Measurements from ENCODE around the gene CAMKMT. TPM values are rescaled to one million over a fixed set of nuclear protein-coding genes. Genes with fewer than 3 reads are reported as not detected.

CAMKMT gene
- total RNA-seq, 4 donors from 2014 or later, result 4.5 to 57.9 (median 15.4) TPM

GRCh38 chr2:44680424-44680971, 318.8 kb downstream of the CAMKMT start:
- WGBS, 2 donors (ENCODE audit: low coverage in 1 of 2), result 93% methylated on average over 8 of the region's 8 CpGs
- H3K36me3 ChIP-seq, result no peaks in the 10 kb centered on the region

GRCh38 chr2:44680983-44681531, 319.3 kb downstream of the CAMKMT start:
- WGBS, 2 donors (ENCODE audit: low coverage in 1 of 2), result 48 to 88% methylated on average over 4 to 5 of the region's 5 CpGs
- intact Hi-C loops (cut with DNase I; ENCODE audit: low total_unique reads), result no loop called here

More at GRCh38 chr2:44680424-44680971, 318.8 kb downstream of the CAMKMT start:
- H3K27ac ChIP-seq, result no peak overlapping the region
- no peaks in the 10 kb centered on the region for H3K9me3 ChIP-seq
- no peaks in the 10 kb centered on the region for H3K4me1 ChIP-seq
- H3K4me3 ChIP-seq, result no peak overlapping the region
- H3K27me3 ChIP-seq, result no peaks in the 10 kb centered on the region
- DNase-seq, result no peak
- TF ChIP-seq POLR2AphosphoS5 (IDR thresholded peaks at IDR 0.05) (no peak), EP300 (IDR thresholded peaks at IDR 0.05; ENCODE audit: low read depth) (no peak), CTCF (IDR thresholded peaks at IDR 0.05) (no peak), POLR2A (IDR thresholded peaks at IDR 0.05) (no peak)
- intact Hi-C loops (cut with DNase I; ENCODE audit: low total_unique reads) (no loop called here), in situ Hi-C loops (cut with MboI; ENCODE audit: low pct_ligation_motif_present in 1 of 4, low pct_unique_long_range_greater_than_20kb in 1 of 4, low sequenced_read_pairs in 3 of 4) (no loop called here)

GRCh38 chr2:44682459-44682858, 320.7 kb downstream of the CAMKMT start:
- Histone ChIP-seq H3K27ac (no peak overlapping the region), H3K27me3 (no peaks in the 10 kb centered on the region), H3K9me3 (no peaks in the 10 kb centered on the region), H3K4me3 (no peak overlapping the region), H3K4me1 (no peaks in the 10 kb centered on the region), H3K36me3 (no peaks in the 10 kb centered on the region)
- intact Hi-C loops (cut with DNase I; ENCODE audit: low total_unique reads) (no loop called here), in situ Hi-C loops (cut with MboI; ENCODE audit: low pct_ligation_motif_present in 1 of 4, low pct_unique_long_range_greater_than_20kb in 1 of 4, low sequenced_read_pairs in 3 of 4) (no loop called here)
- TF ChIP-seq EP300 (IDR thresholded peaks at IDR 0.05; ENCODE audit: low read depth), result no peak
- no peak for TF ChIP-seq POLR2AphosphoS5 (IDR thresholded peaks at IDR 0.05)
- no peak for TF ChIP-seq POLR2A (IDR thresholded peaks at IDR 0.05)
- no peak for TF ChIP-seq CTCF (IDR thresholded peaks at IDR 0.05)
- no peak for DNase-seq
- 97 to 100% methylated on average over 6 of the region's 6 CpGs for WGBS, 2 donors (ENCODE audit: low coverage in 1 of 2)

More at GRCh38 chr2:44680983-44681531, 319.3 kb downstream of the CAMKMT start:
- in situ Hi-C loops (cut with MboI; ENCODE audit: low pct_ligation_motif_present in 1 of 4, low pct_unique_long_range_greater_than_20kb in 1 of 4, low sequenced_read_pairs in 3 of 4), result no loop called here
- Histone ChIP-seq H3K4me3 (no peak overlapping the region), H3K4me1 (no peaks in the 10 kb centered on the region), H3K27me3 (no peaks in the 10 kb centered on the region), H3K9me3 (no peaks in the 10 kb centered on the region), H3K27ac (no peak overlapping the region), H3K36me3 (no peaks in the 10 kb centered on the region)
- DNase-seq, result no peak
- no peak for TF ChIP-seq POLR2AphosphoS5 (IDR thresholded peaks at IDR 0.05)
- TF ChIP-seq CTCF (IDR thresholded peaks at IDR 0.05), result no peak
- TF ChIP-seq EP300 (IDR thresholded peaks at IDR 0.05; ENCODE audit: low read depth), result no peak
- no peak for TF ChIP-seq POLR2A (IDR thresholded peaks at IDR 0.05)

- in situ Hi-C loops (cut with MboI; ENCODE audit: low pct_ligation_motif_present in 1 of 4, low pct_unique_long_range_greater_than_20kb in 1 of 4, low sequenced_read_pairs in 3 of 4), result no loop called here
These were observed 322.8 kb downstream of the CAMKMT start for GRCh38 chr2:44684559-44684958.

More at GRCh38 chr2:44684559-44684958, 322.8 kb downstream of the CAMKMT start:
- no peaks in the 10 kb centered on the region for H3K36me3 ChIP-seq
- H3K4me3 ChIP-seq, result no peak overlapping the region
- H3K9me3 ChIP-seq, result no peaks in the 10 kb centered on the region
- intact Hi-C loops (cut with DNase I; ENCODE audit: low total_unique reads), result no loop called here
- TF ChIP-seq POLR2A (IDR thresholded peaks at IDR 0.05) (no peak), EP300 (IDR thresholded peaks at IDR 0.05; ENCODE audit: low read depth) (no peak), CTCF (IDR thresholded peaks at IDR 0.05) (no peak), POLR2AphosphoS5 (IDR thresholded peaks at IDR 0.05) (no peak)
- no peak overlapping the region for H3K27ac ChIP-seq
- no peaks in the 10 kb centered on the region for H3K4me1 ChIP-seq
- no peak for DNase-seq
- H3K27me3 ChIP-seq, result no peaks in the 10 kb centered on the region

Measured in transverse colon (tissue), 4 donors.